H9 (cell line): Measurements from ENCODE around the gene ADGRG7. TPM values are rescaled to one million over a fixed set of nuclear protein-coding genes. Genes with fewer than 3 reads are reported as not detected.

ENCODE experiments used
- DNase-seq: peaks from one replicate; pipeline ENCODE4 v3.0.0-alpha.2; 2017
- H2AFZ ChIP-seq: one replicate; pipeline ENCODE4 v1.6.1; 2013; ENCODE audit warnings: mild to moderate bottlenecking, low read length, control low read depth, moderate library complexity
- H2AK5ac ChIP-seq: 2 replicates; pipeline ENCODE4 v1.6.1; 2013; ENCODE audit warnings: low read length, control low read depth, mixed read lengths; ENCODE audit not compliant: insufficient read length
- H2BK120ac ChIP-seq: one replicate; pipeline ENCODE4 v1.6.1; 2013; ENCODE audit warnings: low read depth, mild to moderate bottlenecking, low read length, control low read depth, inconsistent platforms; ENCODE audit not compliant: poor library complexity, severe bottlenecking
- H2BK12ac ChIP-seq: 2 replicates; pipeline ENCODE4 v1.6.1; 2013; ENCODE audit warnings: low read length, control low read depth, mixed read lengths, low read depth; ENCODE audit not compliant: insufficient read length
- H2BK15ac ChIP-seq: 2 replicates; pipeline ENCODE4 v1.6.1; 2013; ENCODE audit warnings: low read depth, low read length, control low read depth
- H2BK20ac ChIP-seq: one replicate; pipeline ENCODE4 v1.6.1; 2013; ENCODE audit warnings: low read depth, mild to moderate bottlenecking, low read length, control low read depth, inconsistent platforms; ENCODE audit not compliant: poor library complexity, severe bottlenecking
- H2BK5ac ChIP-seq: 2 replicates; pipeline ENCODE4 v1.6.1; 2013; ENCODE audit warnings: low read length, control low read depth, mixed read lengths; ENCODE audit not compliant: insufficient read length
- H3K14ac ChIP-seq: 2 replicates; pipeline ENCODE4 v1.6.1; 2013; ENCODE audit warnings: low read length, control low read depth; ENCODE audit not compliant: insufficient read depth
- H3K18ac ChIP-seq: 2 replicates; pipeline ENCODE4 v1.6.1; 2013; ENCODE audit warnings: low read depth, mild to moderate bottlenecking, mixed read lengths, low read length, control low read depth; ENCODE audit not compliant: insufficient read length
- H3K23ac ChIP-seq: 2 replicates; pipeline ENCODE4 v1.6.1; 2013; ENCODE audit warnings: low read length, control low read depth, mixed read lengths, low read depth; ENCODE audit not compliant: insufficient read length
- H3K23me2 ChIP-seq: 2 replicates; pipeline ENCODE4 v1.6.1; 2013; ENCODE audit warnings: low read depth, mild to moderate bottlenecking, mixed read lengths, low read length, control low read depth; ENCODE audit not compliant: insufficient read length, poor library complexity, severe bottlenecking
- H3K27ac ChIP-seq: 2 replicates; pipeline ENCODE4 v1.5.1; 2013; ENCODE audit warnings: low read length, control low read depth, mixed read lengths, low read depth; ENCODE audit not compliant: insufficient read length
- H3K27me3 ChIP-seq: 2 replicates; pipeline ENCODE4 v1.6.1; 2013; ENCODE audit warnings: low read length, control low read depth, inconsistent platforms; ENCODE audit not compliant: insufficient read depth
- H3K4ac ChIP-seq: 2 replicates; pipeline ENCODE4 v1.6.1; 2013; ENCODE audit warnings: low read depth, mild to moderate bottlenecking, control low read depth, inconsistent platforms, low read length, moderate library complexity
- H3K4me1 ChIP-seq: 2 replicates; pipeline ENCODE4 v1.6.1; 2013; ENCODE audit warnings: low read length, control low read depth, inconsistent platforms; ENCODE audit not compliant: insufficient read depth
- H3K4me2 ChIP-seq: 2 replicates; pipeline ENCODE4 v1.6.1; 2013; ENCODE audit warnings: low read length, control low read depth, mixed read lengths; ENCODE audit not compliant: insufficient read length, insufficient read depth
- H3K56ac ChIP-seq: 2 replicates; pipeline ENCODE4 v1.6.1; 2013; ENCODE audit warnings: low read depth, mild to moderate bottlenecking, mixed read lengths, low read length, control low read depth; ENCODE audit not compliant: insufficient read length
- H3K79me1 ChIP-seq: 2 replicates; pipeline ENCODE4 v1.6.1; 2013; ENCODE audit warnings: low read depth, mild to moderate bottlenecking, moderate library complexity, low read length, control low read depth, inconsistent platforms; ENCODE audit not compliant: insufficient read depth, poor library complexity, severe bottlenecking
- H3K79me2 ChIP-seq: 2 replicates; pipeline ENCODE4 v1.6.1; 2013; ENCODE audit warnings: low read length, control low read depth, inconsistent platforms; ENCODE audit not compliant: insufficient read depth
- H3K9ac ChIP-seq: 2 replicates; pipeline ENCODE4 v1.6.1; 2013; ENCODE audit warnings: low read length, control low read depth, mixed read lengths; ENCODE audit not compliant: insufficient read length; ENCODE audit errors: extremely low read depth
- H3K9me3 ChIP-seq: one replicate; pipeline ENCODE4 v1.6.1; 2013; ENCODE audit warnings: low read depth, low read length, inconsistent platforms; ENCODE audit not compliant: control insufficient read depth
- H3T11ph ChIP-seq: one replicate; pipeline ENCODE4 v1.6.1; 2013; ENCODE audit warnings: mild to moderate bottlenecking, low read length, control low read depth, inconsistent platforms
- H4K20me1 ChIP-seq: one replicate; pipeline ENCODE4 v1.6.1; 2013; ENCODE audit not compliant: control insufficient read depth, insufficient read length, insufficient read depth
- H4K5ac ChIP-seq: 2 replicates; pipeline ENCODE4 v1.6.1; 2013; ENCODE audit warnings: low read depth, mild to moderate bottlenecking, mixed read lengths, low read length, control low read depth; ENCODE audit not compliant: insufficient read length
- H4K8ac ChIP-seq: replicated peaks from 2 replicates; pipeline ENCODE4 v1.6.1; 2013; ENCODE audit warnings: low read length, control low read depth, mixed read lengths, low read depth; ENCODE audit not compliant: insufficient read length
- H4K91ac ChIP-seq: 2 replicates; pipeline ENCODE4 v1.6.1; 2013; ENCODE audit warnings: low read depth, mild to moderate bottlenecking, moderate library complexity, mixed read lengths, low read length, control low read depth; ENCODE audit not compliant: insufficient read length
- H3K27ac Mint-ChIP-seq, 3 experiments: 2 replicates in 2 of 3; 3 replicates in 1 of 3; pipeline ENCODE4 v1.8.0; 2020 to 2021; ENCODE audit warnings: mixed read lengths in 3 of 3, mild to moderate bottlenecking in 1 of 3, moderate library complexity in 1 of 3
- H3K27me3 Mint-ChIP-seq: 2 replicates; pipeline ENCODE4 v1.8.0; 2021; ENCODE audit warnings: low read depth, mild to moderate bottlenecking, moderate library complexity, mixed read lengths
- H3K36me3 Mint-ChIP-seq, 3 experiments: 2 replicates in 2 of 3; 3 replicates in 1 of 3; pipeline ENCODE4 v1.8.0; 2020 to 2021; ENCODE audit warnings: low read depth in 3 of 3, mixed read lengths in 3 of 3; ENCODE audit not compliant: insufficient read depth in 1 of 3
- H3K4me1 Mint-ChIP-seq, 2 experiments: 2 replicates each; pipeline ENCODE4 v1.8.0; 2020; ENCODE audit warnings: mixed read lengths in 2 of 2
- H3K4me3 Mint-ChIP-seq, 2 experiments: 2 replicates in 1 of 2; 3 replicates in 1 of 2; pipeline ENCODE4 v1.8.0; 2020 to 2021; ENCODE audit warnings: mild to moderate bottlenecking in 2 of 2, mixed read lengths in 2 of 2, moderate library complexity in 1 of 2
- H3K9me3 Mint-ChIP-seq, 2 experiments: 2 replicates in 1 of 2; 3 replicates in 1 of 2; pipeline ENCODE4 v1.8.0; 2020; ENCODE audit warnings: mild to moderate bottlenecking in 2 of 2, mixed read lengths in 2 of 2, moderate library complexity in 1 of 2
- WGBS: extraction: QIAGEN DNeasy Blood & Tissue Kit; methylation state at CpG from one replicate; pipeline ENCODE4 v1.1.7; 2013; ENCODE audit warnings: missing lambda C conversion rate, low lambda C conversion rate, mixed read lengths; ENCODE audit not compliant: insufficient read length; ENCODE audit errors: extremely low coverage; 5-methylcytosine and 5-hydroxymethylcytosine counted together
- total RNA-seq: library from RNA; stranded (reverse); gene quantifications from 2 replicates; pipeline ENCODE4 v1.2.1, GENCODE V29; 2021
- TF ChIP-seq, protein P1 (sequence below): fragments of 200-600 bp; sonication (generic); conservative IDR thresholded peaks from 3 replicates; pipeline ENCODE4 v1.8.0; 2021; ENCODE audit warnings: antibody characterized with exemption, mild to moderate bottlenecking

Gene ADGRG7
- total RNA-seq, 1 experiment from 2014 or later: not detected

- H3K4me1 Mint-ChIP-seq: peaks cover 6 to 19% of the 10 kb centered on the region in 2 experiments
- H2BK15ac ChIP-seq: no peak overlapping the region
- H3K18ac ChIP-seq: no peak overlapping the region
These were observed 134.1 kb downstream of the ADGRG7 start for GRCh38 chr3:100743535-100743934.

More at GRCh38 chr3:100743535-100743934, 134.1 kb downstream of the ADGRG7 start:
- TF ChIP-seq, protein P1, sequence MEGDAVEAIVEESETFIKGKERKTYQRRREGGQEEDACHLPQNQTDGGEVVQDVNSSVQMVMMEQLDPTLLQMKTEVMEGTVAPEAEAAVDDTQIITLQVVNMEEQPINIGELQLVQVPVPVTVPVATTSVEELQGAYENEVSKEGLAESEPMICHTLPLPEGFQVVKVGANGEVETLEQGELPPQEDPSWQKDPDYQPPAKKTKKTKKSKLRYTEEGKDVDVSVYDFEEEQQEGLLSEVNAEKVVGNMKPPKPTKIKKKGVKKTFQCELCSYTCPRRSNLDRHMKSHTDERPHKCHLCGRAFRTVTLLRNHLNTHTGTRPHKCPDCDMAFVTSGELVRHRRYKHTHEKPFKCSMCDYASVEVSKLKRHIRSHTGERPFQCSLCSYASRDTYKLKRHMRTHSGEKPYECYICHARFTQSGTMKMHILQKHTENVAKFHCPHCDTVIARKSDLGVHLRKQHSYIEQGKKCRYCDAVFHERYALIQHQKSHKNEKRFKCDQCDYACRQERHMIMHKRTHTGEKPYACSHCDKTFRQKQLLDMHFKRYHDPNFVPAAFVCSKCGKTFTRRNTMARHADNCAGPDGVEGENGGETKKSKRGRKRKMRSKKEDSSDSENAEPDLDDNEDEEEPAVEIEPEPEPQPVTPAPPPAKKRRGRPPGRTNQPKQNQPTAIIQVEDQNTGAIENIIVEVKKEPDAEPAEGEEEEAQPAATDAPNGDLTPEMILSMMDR: no peak
- no peak overlapping the region for H3K4me3 Mint-ChIP-seq
- no peak overlapping the region for H3K27ac Mint-ChIP-seq
- no peak overlapping the region for H3K27ac ChIP-seq
- H3K23ac ChIP-seq: no peak overlapping the region
- no peak overlapping the region for H3K4me2 ChIP-seq
- no peaks in the 10 kb centered on the region for H3K4me1 ChIP-seq
- no peak overlapping the region for H2BK12ac ChIP-seq
- H4K91ac ChIP-seq: no peak overlapping the region
- H3K36me3 Mint-ChIP-seq: peaks cover 11 to 56% (median 45%) of the 10 kb centered on the region in 3 experiments; a peak in 6 of 7 replicates
- no peaks in the 10 kb centered on the region for H3K9me3 Mint-ChIP-seq
- H2BK120ac ChIP-seq: no peak overlapping the region
- no peaks in the 10 kb centered on the region for H3K79me2 ChIP-seq
- H3K14ac ChIP-seq: no peak overlapping the region
- no peaks in the 10 kb centered on the region for H3K9me3 ChIP-seq
- no peaks in the 10 kb centered on the region for H3K79me1 ChIP-seq
- no peak overlapping the region for H3K9ac ChIP-seq
- no peak overlapping the region for H4K8ac ChIP-seq
- no peak for DNase-seq
- no CpG with 5 or more reads among the region's 3 CpGs for WGBS
- no peak overlapping the region for H4K5ac ChIP-seq
- H3K27me3 Mint-ChIP-seq: no peaks in the 10 kb centered on the region
- no peak overlapping the region for H3T11ph ChIP-seq
- no peak overlapping the region for H2BK5ac ChIP-seq
- H4K20me1 ChIP-seq: no peaks in the 10 kb centered on the region
- H3K4ac ChIP-seq: no peak overlapping the region
- H2BK20ac ChIP-seq: no peak overlapping the region
- H2AFZ ChIP-seq: no peak overlapping the region
- no peaks in the 10 kb centered on the region for H3K27me3 ChIP-seq
- no peak overlapping the region for H3K56ac ChIP-seq
- no peaks in the 10 kb centered on the region for H3K23me2 ChIP-seq
- H2AK5ac ChIP-seq: no peak overlapping the region
